SK-N-SH (cell line): ENCODE data around the gene ABLIM2. TPM values are rescaled to one million over a fixed set of nuclear protein-coding genes. Genes with fewer than 3 reads are reported as not detected.

ENCODE experiments used
- CTCF ChIA-PET: fragments of 300-600, 350-600 bp; formaldehyde crosslinking; extraction: SDS; loops from one replicate; lab custom pipeline; 2021; lab: Yijun Ruan, JAX
- POLR2A ChIA-PET: fragments of 350-600 bp; sonication (Branson Sonifier 250); formaldehyde crosslinking; extraction: SDS; loops from one replicate; lab custom pipeline; 2020; ENCODE audit warnings: antibody characterized with exemption, inconsistent platforms; lab: Yijun Ruan, JAX
- DNase-seq: peaks from one replicate; pipeline ENCODE4 v3.0.0; 2012
- H2AFZ ChIP-seq: fragments of 200-600 bp; sonication (generic); 2 replicates; pipeline ENCODE4 v1.8.1; 2016; ENCODE audit warnings: antibody characterized with exemption, mild to moderate bottlenecking, low read depth
- H3F3A ChIP-seq: fragments of 200-600 bp; sonication (generic); replicated peaks from 2 replicates; pipeline ENCODE3; 2016; ENCODE audit warnings: antibody characterized with exemption, mild to moderate bottlenecking; ENCODE audit not compliant: insufficient read depth
- H3K27ac ChIP-seq, 2 experiments: fragments of 200-500 bp in 1 of 2; fragments of 200-600 bp in 1 of 2; sonication (Bioruptor generic) in 1 of 2; sonication (generic), shearing (Covaris generic) in 1 of 2; 2 replicates each; pipeline versions ENCODE4 v1.5.1 to v1.6.1; 2014 to 2016; ENCODE audit warnings: low read depth in 2 of 2, inconsistent platforms in 1 of 2, low read length in 1 of 2, mild to moderate bottlenecking in 1 of 2, mixed read lengths in 1 of 2
- H3K27me3 ChIP-seq: fragments of 200-600 bp; sonication (generic), shearing (Covaris generic); 2 replicates; pipeline ENCODE4 v1.6.1; 2016; ENCODE audit warnings: mixed run types; ENCODE audit not compliant: insufficient read depth
- H3K36me3 ChIP-seq, 2 experiments: fragments of 200-500 bp in 1 of 2; fragments of 200-600 bp in 1 of 2; sonication (Bioruptor generic) in 1 of 2; sonication (generic) in 1 of 2; replicated peaks in 1 of 2; 2 replicates each; pipeline versions ENCODE3 to v1.5.1; 2014 to 2016; ENCODE audit warnings: low read length in 1 of 2, mild to moderate bottlenecking in 1 of 2; ENCODE audit not compliant: insufficient read depth in 2 of 2, control insufficient read depth in 1 of 2
- H3K4me1 ChIP-seq, 2 experiments: fragments of 200-500 bp in 1 of 2; fragments of 200-600 bp in 1 of 2; sonication (Bioruptor generic) in 1 of 2; sonication (generic), shearing (Covaris generic) in 1 of 2; 2 replicates each; pipeline versions ENCODE4 v1.5.1 to v1.6.1; 2014 to 2016; ENCODE audit warnings: low read depth in 1 of 2, low read length in 1 of 2, mixed run types in 1 of 2; ENCODE audit not compliant: insufficient read depth in 2 of 2, control insufficient read depth in 1 of 2
- H3K4me2 ChIP-seq: fragments of 200-600 bp; sonication (generic), shearing (Covaris generic); 2 replicates; pipeline ENCODE4 v1.6.1; 2017; ENCODE audit warnings: mixed run types
- H3K4me3 ChIP-seq, 2 experiments: fragments of 200-500 bp in 1 of 2; fragments of 200-600 bp in 1 of 2; sonication (Bioruptor generic) in 1 of 2; sonication (generic), shearing (Covaris generic) in 1 of 2; 2 replicates each; pipeline versions ENCODE4 v1.5.1 to v1.8.1; 2014 to 2016; ENCODE audit warnings: low read depth in 2 of 2, inconsistent platforms in 1 of 2, low read length in 1 of 2, mild to moderate bottlenecking in 1 of 2, mixed read lengths in 1 of 2, moderate library complexity in 1 of 2
- H3K79me2 ChIP-seq: fragments of 200-600 bp; sonication (generic); 2 replicates; pipeline ENCODE4 v1.8.1; 2017; ENCODE audit warnings: mild to moderate bottlenecking; ENCODE audit not compliant: insufficient read depth
- H3K9ac ChIP-seq: fragments of 200-600 bp; sonication (generic); 2 replicates; pipeline ENCODE4 v1.6.1; 2017; ENCODE audit warnings: mixed run types
- H3K9me2 ChIP-seq: fragments of 200-600 bp; sonication (generic); 2 replicates; pipeline ENCODE4 v1.6.1; 2017; ENCODE audit warnings: mixed run types
- H3K9me3 ChIP-seq: fragments of 200-600 bp; sonication (generic); 2 replicates; pipeline ENCODE4 v1.6.1; 2017; ENCODE audit warnings: mixed run types, mild to moderate bottlenecking, moderate library complexity
- H4K20me1 ChIP-seq: fragments of 200-600 bp; sonication (generic); 2 replicates; pipeline ENCODE4 v1.6.1; 2017; ENCODE audit warnings: mild to moderate bottlenecking, mixed run types; ENCODE audit not compliant: insufficient read depth
- CHD2 ChIP-seq: fragments of 150-350 bp; IDR thresholded peaks from 2 replicates; pipeline ENCODE4 v1.6.1; 2018; ENCODE audit warnings: low read length; ENCODE audit not compliant: partially characterized antibody
- FOSL2 ChIP-seq: IDR thresholded peaks from 2 replicates; pipeline ENCODE4 v1.4.0; 2012; ENCODE audit warnings: low read depth, mild to moderate bottlenecking, moderate library complexity, borderline replicate concordance
- GATA2 ChIP-seq: sonication (generic); formaldehyde crosslinking; IDR thresholded peaks from 2 replicates; pipeline ENCODE4 v1.5.0; 2020; ENCODE audit warnings: mild to moderate bottlenecking, missing genetic modification reagents
- IRF3 ChIP-seq: fragments of 150-350 bp; IDR thresholded peaks from 2 replicates; pipeline ENCODE4 v1.6.1; 2016; ENCODE audit warnings: mild to moderate bottlenecking, low read depth, low read length
- JUND ChIP-seq: IDR thresholded peaks from 2 replicates; pipeline ENCODE4 v1.4.0; 2012
- MEF2A ChIP-seq: IDR thresholded peaks from 2 replicates; pipeline ENCODE4 v1.4.0; 2012; ENCODE audit warnings: low read depth, borderline replicate concordance
- MXI1 ChIP-seq: IDR thresholded peaks from 2 replicates; pipeline ENCODE4 v1.6.1; 2012; ENCODE audit warnings: mild to moderate bottlenecking, low read depth, low read length, improper control_type of control experiment
- RAD21 ChIP-seq: IDR thresholded peaks from 2 replicates; pipeline ENCODE4 v1.6.1; 2012; ENCODE audit warnings: mild to moderate bottlenecking, low read length
- RCOR1 ChIP-seq: fragments of 150-350 bp; IDR thresholded peaks from 2 replicates; pipeline ENCODE4 v1.6.1; 2017; ENCODE audit warnings: antibody characterized with exemption, low read length
- RFX5 ChIP-seq: IDR thresholded peaks from 2 replicates; pipeline ENCODE4 v1.6.1; 2012; ENCODE audit warnings: mild to moderate bottlenecking, improper control_type of control experiment, low read length
- RXRA ChIP-seq: IDR thresholded peaks from 2 replicates; pipeline ENCODE4 v1.4.0; 2012; ENCODE audit warnings: low read depth, mild to moderate bottlenecking, borderline replicate concordance
- SMC3 ChIP-seq: IDR thresholded peaks from 2 replicates; pipeline ENCODE4 v1.6.1; 2012; ENCODE audit warnings: low read depth, low read length, improper control_type of control experiment
- TCF12 ChIP-seq: IDR thresholded peaks from 2 replicates; pipeline ENCODE4 v1.4.0; 2012
- TEAD4 ChIP-seq: IDR thresholded peaks from 2 replicates; pipeline ENCODE4 v1.4.0; 2012; ENCODE audit warnings: mild to moderate bottlenecking, borderline replicate concordance; ENCODE audit not compliant: insufficient read depth
- USF2 ChIP-seq: fragments of 150-350 bp; IDR thresholded peaks from 2 replicates; pipeline ENCODE4 v1.6.1; 2017; ENCODE audit warnings: antibody characterized with exemption, low read length, low read depth, borderline replicate concordance
- WGBS: methylation state at CpG from one replicate; pipeline ENCODE4 v1.1.6; 2017; ENCODE audit warnings: low lambda C conversion rate; 5-methylcytosine and 5-hydroxymethylcytosine counted together
- polyA plus RNA-seq, 3 experiments: library from polyadenylated mRNA; depleted of rRNA; stranded (reverse); fragments of >200 nt; gene quantifications; 2 replicates each; pipeline ENCODE4 v1.2.3, GENCODE V29; 2012
- TF ChIP-seq, protein P1 (sequence below): IDR thresholded peaks from 2 replicates; pipeline ENCODE4 v1.6.1; 2012; ENCODE audit warnings: mild to moderate bottlenecking, low read depth, low read length, moderate library complexity
- TF ChIP-seq, protein P2 (sequence below): IDR thresholded peaks from 2 replicates; pipeline ENCODE4 v1.4.0; 2012; ENCODE audit warnings: low read depth, borderline replicate concordance
- TF ChIP-seq, protein P3 (sequence below): fragments of 200-600 bp; sonication (generic); IDR thresholded peaks from 2 replicates; pipeline ENCODE4 v1.6.1; 2017; ENCODE audit warnings: antibody characterized with exemption, mild to moderate bottlenecking, moderate library complexity
- TF ChIP-seq, protein P4 (sequence below): IDR thresholded peaks from 2 replicates; pipeline ENCODE4 v1.4.0; 2012; ENCODE audit warnings: low read depth

ABLIM2 gene
- polyA plus RNA-seq, 1 of the 3 experiments (the other 2 are of a cell fraction): 0.53 TPM

DNA sequence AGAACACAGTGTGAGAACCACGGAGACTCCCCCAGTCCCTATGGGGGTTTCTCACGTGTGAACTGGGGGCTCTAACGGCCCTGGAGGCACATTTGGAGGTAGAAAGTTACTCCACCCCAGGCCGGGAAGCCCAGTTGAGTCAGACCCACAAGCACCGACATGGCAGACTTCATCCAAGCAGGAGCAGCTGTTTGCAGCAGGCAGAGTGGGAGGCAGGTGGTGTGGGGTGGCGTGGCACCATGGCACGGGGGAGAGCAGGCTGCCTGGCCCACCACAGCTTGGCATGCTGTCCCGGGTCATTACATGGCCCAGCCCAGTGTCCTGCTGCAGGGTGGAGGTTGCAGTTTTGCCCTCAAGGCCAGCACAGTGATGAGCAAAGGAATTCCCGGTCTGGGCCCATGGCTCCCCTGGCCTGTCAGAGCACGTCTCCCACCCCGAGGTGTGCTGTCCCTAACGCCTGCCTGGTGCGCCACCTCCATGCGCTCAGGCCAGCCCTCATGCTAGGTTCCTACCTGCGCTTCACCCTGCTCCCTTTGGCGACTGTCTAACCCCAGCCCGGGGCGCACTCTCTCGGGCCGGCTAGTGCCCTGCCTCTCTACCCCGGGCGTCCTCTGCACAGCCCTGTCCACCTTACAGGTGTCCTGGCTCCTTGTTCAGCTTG, 128.4 kb downstream of the ABLIM2 start:
- Histone ChIP-seq H3K36me3 (no peaks in the 10 kb centered on the region), H3K9me2 (no peaks in the 10 kb centered on the region), H3K9ac (no peak overlapping the region), H3K27me3 (no peaks in the 10 kb centered on the region), H3K79me2 (no peaks in the 10 kb centered on the region), H3K4me1 (peaks cover 0 to 23% of the 10 kb centered on the region in 2 experiments; a peak in 1 of 4 replicates), H4K20me1 (no peaks in the 10 kb centered on the region), H2AFZ (no peak overlapping the region), H3F3A (no peaks in the 10 kb centered on the region), H3K27ac (no peak overlapping the region), H3K4me2 (no peak overlapping the region), H3K4me3 (no peak overlapping the region), H3K9me3 (no peaks in the 10 kb centered on the region)
- DNase-seq: no peak
- WGBS: 83% methylated on average over 12 of the region's 22 CpGs
- ChIA-PET CTCF (interaction anchor here (1.0 kb wide), 1 partner anchor 380 kb away, joined by 3 read pairs; no protein-coding TSS in a partner anchor), POLR2A (no interaction called here)
- TF ChIP-seq FOSL2 (no peak), USF2 (no peak), JUND (no peak), IRF3 (no peak), RCOR1 (no peak), SMC3 (no peak), GATA2 (CRISPR knock-in tag) (no peak), CHD2 (no peak), MXI1 (no peak)
- TF ChIP-seq, protein P1, sequence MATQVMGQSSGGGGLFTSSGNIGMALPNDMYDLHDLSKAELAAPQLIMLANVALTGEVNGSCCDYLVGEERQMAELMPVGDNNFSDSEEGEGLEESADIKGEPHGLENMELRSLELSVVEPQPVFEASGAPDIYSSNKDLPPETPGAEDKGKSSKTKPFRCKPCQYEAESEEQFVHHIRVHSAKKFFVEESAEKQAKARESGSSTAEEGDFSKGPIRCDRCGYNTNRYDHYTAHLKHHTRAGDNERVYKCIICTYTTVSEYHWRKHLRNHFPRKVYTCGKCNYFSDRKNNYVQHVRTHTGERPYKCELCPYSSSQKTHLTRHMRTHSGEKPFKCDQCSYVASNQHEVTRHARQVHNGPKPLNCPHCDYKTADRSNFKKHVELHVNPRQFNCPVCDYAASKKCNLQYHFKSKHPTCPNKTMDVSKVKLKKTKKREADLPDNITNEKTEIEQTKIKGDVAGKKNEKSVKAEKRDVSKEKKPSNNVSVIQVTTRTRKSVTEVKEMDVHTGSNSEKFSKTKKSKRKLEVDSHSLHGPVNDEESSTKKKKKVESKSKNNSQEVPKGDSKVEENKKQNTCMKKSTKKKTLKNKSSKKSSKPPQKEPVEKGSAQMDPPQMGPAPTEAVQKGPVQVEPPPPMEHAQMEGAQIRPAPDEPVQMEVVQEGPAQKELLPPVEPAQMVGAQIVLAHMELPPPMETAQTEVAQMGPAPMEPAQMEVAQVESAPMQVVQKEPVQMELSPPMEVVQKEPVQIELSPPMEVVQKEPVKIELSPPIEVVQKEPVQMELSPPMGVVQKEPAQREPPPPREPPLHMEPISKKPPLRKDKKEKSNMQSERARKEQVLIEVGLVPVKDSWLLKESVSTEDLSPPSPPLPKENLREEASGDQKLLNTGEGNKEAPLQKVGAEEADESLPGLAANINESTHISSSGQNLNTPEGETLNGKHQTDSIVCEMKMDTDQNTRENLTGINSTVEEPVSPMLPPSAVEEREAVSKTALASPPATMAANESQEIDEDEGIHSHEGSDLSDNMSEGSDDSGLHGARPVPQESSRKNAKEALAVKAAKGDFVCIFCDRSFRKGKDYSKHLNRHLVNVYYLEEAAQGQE: no peak

- Histone ChIP-seq H3K9ac (no peak overlapping the region), H3K4me2 (no peak overlapping the region), H3K79me2 (no peaks in the 10 kb centered on the region), H2AFZ (no peak overlapping the region), H3K36me3 (no peaks in the 10 kb centered on the region), H3K27ac (no peak overlapping the region), H3F3A (no peaks in the 10 kb centered on the region), H3K9me3 (no peaks in the 10 kb centered on the region), H3K4me3 (no peak overlapping the region), H3K27me3 (no peaks in the 10 kb centered on the region), H3K4me1 (peaks cover 0 to 23% of the 10 kb centered on the region in 2 experiments; a peak in 1 of 4 replicates), H4K20me1 (no peaks in the 10 kb centered on the region), H3K9me2 (no peaks in the 10 kb centered on the region)
- WGBS: 72% methylated on average over 6 of the region's 12 CpGs
- ChIA-PET POLR2A (interaction anchor here (1.5 kb wide), 1 partner anchor 21 kb away, joined by 3 read pairs; no protein-coding TSS in a partner anchor), CTCF (interaction anchor here (1.1 to 2.5 kb wide), 2 partner anchors 42 to 147 kb away, joined by 6 to 7 read pairs; no protein-coding TSS in a partner anchor)
- no peak for DNase-seq
- TF ChIP-seq RCOR1 (no peak), TEAD4 (no peak), RFX5 (no peak), MEF2A (no peak), TCF12 (no peak), RXRA (no peak), CHD2 (no peak), RAD21 (no peak)
- TF ChIP-seq, protein P2, sequence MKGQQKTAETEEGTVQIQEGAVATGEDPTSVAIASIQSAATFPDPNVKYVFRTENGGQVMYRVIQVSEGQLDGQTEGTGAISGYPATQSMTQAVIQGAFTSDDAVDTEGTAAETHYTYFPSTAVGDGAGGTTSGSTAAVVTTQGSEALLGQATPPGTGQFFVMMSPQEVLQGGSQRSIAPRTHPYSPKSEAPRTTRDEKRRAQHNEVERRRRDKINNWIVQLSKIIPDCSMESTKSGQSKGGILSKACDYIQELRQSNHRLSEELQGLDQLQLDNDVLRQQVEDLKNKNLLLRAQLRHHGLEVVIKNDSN: no peak
- TF ChIP-seq, protein P3, sequence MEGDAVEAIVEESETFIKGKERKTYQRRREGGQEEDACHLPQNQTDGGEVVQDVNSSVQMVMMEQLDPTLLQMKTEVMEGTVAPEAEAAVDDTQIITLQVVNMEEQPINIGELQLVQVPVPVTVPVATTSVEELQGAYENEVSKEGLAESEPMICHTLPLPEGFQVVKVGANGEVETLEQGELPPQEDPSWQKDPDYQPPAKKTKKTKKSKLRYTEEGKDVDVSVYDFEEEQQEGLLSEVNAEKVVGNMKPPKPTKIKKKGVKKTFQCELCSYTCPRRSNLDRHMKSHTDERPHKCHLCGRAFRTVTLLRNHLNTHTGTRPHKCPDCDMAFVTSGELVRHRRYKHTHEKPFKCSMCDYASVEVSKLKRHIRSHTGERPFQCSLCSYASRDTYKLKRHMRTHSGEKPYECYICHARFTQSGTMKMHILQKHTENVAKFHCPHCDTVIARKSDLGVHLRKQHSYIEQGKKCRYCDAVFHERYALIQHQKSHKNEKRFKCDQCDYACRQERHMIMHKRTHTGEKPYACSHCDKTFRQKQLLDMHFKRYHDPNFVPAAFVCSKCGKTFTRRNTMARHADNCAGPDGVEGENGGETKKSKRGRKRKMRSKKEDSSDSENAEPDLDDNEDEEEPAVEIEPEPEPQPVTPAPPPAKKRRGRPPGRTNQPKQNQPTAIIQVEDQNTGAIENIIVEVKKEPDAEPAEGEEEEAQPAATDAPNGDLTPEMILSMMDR: no peak
- TF ChIP-seq, protein P4, sequence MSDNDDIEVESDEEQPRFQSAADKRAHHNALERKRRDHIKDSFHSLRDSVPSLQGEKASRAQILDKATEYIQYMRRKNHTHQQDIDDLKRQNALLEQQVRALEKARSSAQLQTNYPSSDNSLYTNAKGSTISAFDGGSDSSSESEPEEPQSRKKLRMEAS: no peak
Measured at GRCh38 chr4:8029689-8030088, 128.9 kb downstream of the ABLIM2 start.
